GM12878 (cell line): ENCODE results near the gene GRN. TPM values are rescaled to one million over a fixed set of nuclear protein-coding genes. Genes with fewer than 3 reads are reported as not detected.

Experiments
- ATAC-seq: fragments of 200-7000 bp; cut with Tn5 transposase; 3 replicates; pipeline ENCODE4 v1.9.1; 2020; ENCODE audit warnings: mild to moderate bottlenecking, moderate library complexity
- BruUV-seq: library from RNA; stranded (reverse); fragments of 400-500 nt; replicated peaks from 2 replicates; lab custom pipeline; 2021; lab: Mats Ljungman, UMichigan
- CTCF ChIA-PET: fragments of 300-600 bp; sonication (Branson Sonifier 250); formaldehyde crosslinking; extraction: SDS; loops from one replicate; lab custom pipeline; 2021; ENCODE audit warnings: inconsistent platforms; lab: Yijun Ruan, JAX
- POLR2A ChIA-PET: fragments of 350-600 bp; formaldehyde crosslinking; extraction: SDS; loops from one replicate; lab custom pipeline; 2021; ENCODE audit warnings: inconsistent platforms; lab: Charles Lee
- RAD21 ChIA-PET: fragments of 300-600 bp; sonication (Branson Sonifier 250); formaldehyde crosslinking; loops from one replicate; lab custom pipeline; 2023; ENCODE audit warnings: antibody characterized with exemption; ENCODE audit not compliant: unreplicated experiment; lab: Charles Lee
- SMC1A ChIA-PET: fragments of 300-600 bp; sonication (Branson Sonifier 250); formaldehyde crosslinking; loops from one replicate; lab custom pipeline; 2023; ENCODE audit not compliant: unreplicated experiment, uncharacterized antibody; lab: Charles Lee
- DNase-seq: peaks from one replicate; pipeline ENCODE4 v3.0.0-alpha.2; 2011; ENCODE audit warnings: low read depth, low spot score
- FAIRE-seq: peaks from 3 replicates; lab custom pipeline; 2011; peaks lifted over from hg19 to GRCh38; lab: Jason Lieb, UNC
- H2AFZ ChIP-seq: 2 replicates; pipeline ENCODE4 v1.6.0; 2011; ENCODE audit warnings: low read depth, low read length, control low read depth; ENCODE audit not compliant: control insufficient read depth
- H3K27ac ChIP-seq: 2 replicates; pipeline ENCODE4 v1.5.1; 2011; ENCODE audit warnings: control low read depth; ENCODE audit not compliant: control insufficient read depth, insufficient read depth
- H3K27me3 ChIP-seq, 2 experiments: replicated peaks in 1 of 2; 2 replicates each; pipeline versions ENCODE4 v1.6.0 to v1.6.1; 2011; ENCODE audit warnings: low read length in 1 of 2; ENCODE audit not compliant: control insufficient read depth in 2 of 2, insufficient read depth in 2 of 2
- H3K36me3 ChIP-seq, 2 experiments: 2 replicates each; pipeline ENCODE4 v1.5.1; 2011; ENCODE audit warnings: low read length in 1 of 2; ENCODE audit not compliant: control insufficient read depth in 2 of 2, insufficient read depth in 2 of 2
- H3K4me1 ChIP-seq: 2 replicates; pipeline ENCODE4 v1.6.1; 2011; ENCODE audit warnings: mild to moderate bottlenecking, low read length, moderate library complexity, mixed read lengths; ENCODE audit not compliant: control insufficient read depth, insufficient read depth
- H3K4me2 ChIP-seq: 2 replicates; pipeline ENCODE4 v1.6.0; 2011; ENCODE audit warnings: control low read depth; ENCODE audit not compliant: control insufficient read depth, insufficient read depth
- H3K4me3 ChIP-seq: fragments of 200-600 bp; sonication (generic); 2 replicates; pipeline ENCODE4 v1.5.1; 2016
- H3K79me2 ChIP-seq: 2 replicates; pipeline ENCODE4 v1.6.0; 2011; ENCODE audit warnings: low read length; ENCODE audit not compliant: control insufficient read depth, insufficient read depth
- H3K9ac ChIP-seq: 2 replicates; pipeline ENCODE4 v1.8.0; 2011; ENCODE audit warnings: low read length, control low read depth, mixed read lengths; ENCODE audit not compliant: control insufficient read depth, insufficient read depth
- H3K9me3 ChIP-seq: replicated peaks from 3 replicates; pipeline ENCODE4 v1.5.1; 2011; ENCODE audit warnings: mild to moderate bottlenecking, low read length; ENCODE audit not compliant: control insufficient read depth, insufficient read depth
- H4K20me1 ChIP-seq: 2 replicates; pipeline ENCODE4 v1.6.0; 2011; ENCODE audit not compliant: control insufficient read depth, insufficient read depth
- ATF7 ChIP-seq: fragments of 450-650 bp; IDR thresholded peaks from 2 replicates; pipeline ENCODE4 v1.6.1; 2016; ENCODE audit warnings: low read depth, mild to moderate bottlenecking
- EP300 ChIP-seq, 2 experiments: fragments of 150-350 bp in 1 of 2; IDR thresholded peaks; 2 replicates each; pipeline ENCODE4 v1.6.1; 2011 to 2012; ENCODE audit warnings: low read depth in 2 of 2, low read length in 2 of 2, borderline replicate concordance in 1 of 2, improper control_type of control experiment in 1 of 2, inconsistent platforms in 1 of 2; ENCODE audit not compliant: control insufficient read depth in 1 of 2
- ESRRA ChIP-seq: IDR thresholded peaks from 2 replicates; pipeline ENCODE4 v1.6.1; 2012; ENCODE audit warnings: mild to moderate bottlenecking, low read length, improper control_type of control experiment
- FOXM1 ChIP-seq: IDR thresholded peaks from 2 replicates; pipeline ENCODE4 v1.6.1; 2012; ENCODE audit warnings: low read depth, mild to moderate bottlenecking, inconsistent platforms, low read length, moderate library complexity
- IKZF2 ChIP-seq, 2 experiments: fragments of 450-650 bp; IDR thresholded peaks; 2 replicates each; pipeline ENCODE4 v1.6.1; 2017; ENCODE audit warnings: mild to moderate bottlenecking in 2 of 2, moderate library complexity in 2 of 2
- MEF2B ChIP-seq: fragments of 450-650 bp; IDR thresholded peaks from 2 replicates; pipeline ENCODE4 v1.6.1; 2018; ENCODE audit warnings: mild to moderate bottlenecking, moderate library complexity; ENCODE audit not compliant: partially characterized antibody, poor library complexity, severe bottlenecking
- MTA3 ChIP-seq: IDR thresholded peaks from 2 replicates; pipeline ENCODE4 v1.6.1; 2012; ENCODE audit warnings: low read length, inconsistent platforms, borderline replicate concordance
- MYC ChIP-seq: IDR thresholded peaks from 2 replicates; pipeline ENCODE4 v1.6.1; 2011; ENCODE audit warnings: mild to moderate bottlenecking, low read length, moderate library complexity, inconsistent platforms; ENCODE audit not compliant: insufficient read depth, insufficient replicate concordance, insufficient read length, severe bottlenecking
- NFYB ChIP-seq: IDR thresholded peaks from 2 replicates; pipeline ENCODE4 v1.6.1; 2011; ENCODE audit warnings: low read depth, mild to moderate bottlenecking, low read length, improper control_type of control experiment, moderate library complexity; ENCODE audit not compliant: insufficient read depth
- RBBP5 ChIP-seq: fragments of 200-600 bp; sonication (generic); conservative IDR thresholded peaks from 2 replicates; pipeline ENCODE4 v1.6.1; 2016
- RCOR1 ChIP-seq: conservative IDR thresholded peaks from 2 replicates; pipeline ENCODE4 v1.6.1; 2012; ENCODE audit warnings: low read depth, low read length, improper control_type of control experiment
- RELA ChIP-seq: fragments of 450-650 bp; IDR thresholded peaks from 2 replicates; pipeline ENCODE4 v1.8.0; 2014; ENCODE audit warnings: borderline replicate concordance; ENCODE audit not compliant: partially characterized antibody
- STAT1 ChIP-seq: fragments of 450-650 bp; conservative IDR thresholded peaks from 2 replicates; pipeline ENCODE4 v1.6.1; 2014; ENCODE audit warnings: antibody characterized with exemption, mild to moderate bottlenecking
- TCF7 ChIP-seq: IDR thresholded peaks from 2 replicates; pipeline ENCODE4 v1.6.1; 2014; ENCODE audit warnings: antibody characterized with exemption, borderline replicate concordance
- WGBS: methylation state at CpG from one replicate; pipeline ENCODE4 v1.1.6; 2016; ENCODE audit warnings: low lambda C conversion rate; ENCODE audit not compliant: insufficient replicate concordance, insufficient coverage; ENCODE audit errors: missing lambda C conversion rate; 5-methylcytosine and 5-hydroxymethylcytosine counted together
- in situ Hi-C: fragments of 300-500 bp; cut with MboI; formaldehyde crosslinking; loops from 9 replicates; pipeline ENCODE4 v1.14.3; 2018; ENCODE audit warnings: mixed read lengths
- intact Hi-C: fragments of 100-400 bp; cut with micrococcal nuclease; formaldehyde crosslinking; loops from one replicate; pipeline ENCODE4 v1.14.2; 2022; ENCODE audit not compliant: unreplicated experiment
- polyA plus RNA-seq, 11 experiments: library from polyadenylated mRNA; depleted of rRNA in 4 of 11; unstranded in 6 of 11; stranded (reverse) in 5 of 11; fragments of >200 nt; fragmentation: Nextera tagmentation in 4 of 11; fragmentation: Illumina TruSeq in 1 of 11; extraction: Ambion mirVana in 4 of 11; extraction: Trizol in 1 of 11; gene quantifications; 1 replicate in 1 of 11; 2 replicates in 10 of 11; pipeline versions ENCODE4 v1.2.1 to v1.2.3, GENCODE V29; 2011 to 2016; ENCODE audit warnings: inconsistent platforms in 2 of 11, missing spikeins in 2 of 11, low read depth in 1 of 11
- total RNA-seq, 4 experiments: library from RNA; depleted of rRNA in 3 of 4; stranded (reverse); fragments of >200 nt in 3 of 4; fragmentation: Illumina TruSeq in 1 of 4; extraction: Trizol in 1 of 4; gene quantifications; 2 replicates each; pipeline versions ENCODE4 v1.2.1 to v1.2.3, GENCODE V29; 2013 to 2021
- TF ChIP-seq, protein P1 (sequence below): fragments of 450-650 bp; IDR thresholded peaks from 2 replicates; pipeline ENCODE4 v1.6.1; 2017; ENCODE audit warnings: mild to moderate bottlenecking, moderate library complexity
- TF ChIP-seq, protein P2 (sequence below): fragments of 450-650 bp; formaldehyde crosslinking; IDR thresholded peaks from 2 replicates; pipeline ENCODE4 v1.5.0; 2022; ENCODE audit warnings: mild to moderate bottlenecking, missing genetic modification characterization

Gene GRN
- total and polyA plus RNA-seq, 10 of the 15 experiments (the other 5 are each of a cell fraction or from before 2014, with no cell fraction given) = 22.3 to 389 (median 139) TPM

DNA sequence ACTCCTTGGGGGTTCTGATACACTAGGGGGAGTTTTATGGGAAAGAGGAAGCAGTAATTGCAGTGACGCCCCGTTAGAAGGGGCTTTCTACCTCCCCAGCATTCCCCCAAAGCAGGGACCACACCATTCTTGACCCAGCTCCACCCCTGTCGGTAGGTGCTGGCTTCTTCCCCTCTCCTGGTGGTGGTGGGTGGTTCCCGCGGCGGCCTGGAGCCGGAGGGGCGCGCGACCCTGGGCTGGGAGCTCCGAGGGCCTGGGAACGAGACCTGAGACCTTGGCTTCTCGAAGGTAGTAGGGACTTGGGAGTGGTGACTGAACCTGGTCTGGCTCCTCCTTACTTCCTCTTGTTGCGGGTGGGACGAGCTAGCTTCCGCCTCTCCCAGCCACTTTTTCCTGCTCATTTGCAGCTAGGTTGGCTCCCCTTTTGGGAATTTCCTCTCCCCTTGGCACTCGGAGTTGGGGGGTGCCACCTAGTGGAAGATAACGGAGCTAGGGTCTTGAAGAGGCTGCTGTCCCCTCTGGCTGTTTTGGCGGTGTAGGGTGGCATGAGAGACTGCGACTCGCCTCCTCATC lies 438 bp downstream of the GRN start:
- in situ Hi-C loops = no loop called here
- FAIRE-seq = no peak
- peak overlapping the region; percentile 87 for H3K4me3 ChIP-seq
- TF ChIP-seq, protein P1, sequence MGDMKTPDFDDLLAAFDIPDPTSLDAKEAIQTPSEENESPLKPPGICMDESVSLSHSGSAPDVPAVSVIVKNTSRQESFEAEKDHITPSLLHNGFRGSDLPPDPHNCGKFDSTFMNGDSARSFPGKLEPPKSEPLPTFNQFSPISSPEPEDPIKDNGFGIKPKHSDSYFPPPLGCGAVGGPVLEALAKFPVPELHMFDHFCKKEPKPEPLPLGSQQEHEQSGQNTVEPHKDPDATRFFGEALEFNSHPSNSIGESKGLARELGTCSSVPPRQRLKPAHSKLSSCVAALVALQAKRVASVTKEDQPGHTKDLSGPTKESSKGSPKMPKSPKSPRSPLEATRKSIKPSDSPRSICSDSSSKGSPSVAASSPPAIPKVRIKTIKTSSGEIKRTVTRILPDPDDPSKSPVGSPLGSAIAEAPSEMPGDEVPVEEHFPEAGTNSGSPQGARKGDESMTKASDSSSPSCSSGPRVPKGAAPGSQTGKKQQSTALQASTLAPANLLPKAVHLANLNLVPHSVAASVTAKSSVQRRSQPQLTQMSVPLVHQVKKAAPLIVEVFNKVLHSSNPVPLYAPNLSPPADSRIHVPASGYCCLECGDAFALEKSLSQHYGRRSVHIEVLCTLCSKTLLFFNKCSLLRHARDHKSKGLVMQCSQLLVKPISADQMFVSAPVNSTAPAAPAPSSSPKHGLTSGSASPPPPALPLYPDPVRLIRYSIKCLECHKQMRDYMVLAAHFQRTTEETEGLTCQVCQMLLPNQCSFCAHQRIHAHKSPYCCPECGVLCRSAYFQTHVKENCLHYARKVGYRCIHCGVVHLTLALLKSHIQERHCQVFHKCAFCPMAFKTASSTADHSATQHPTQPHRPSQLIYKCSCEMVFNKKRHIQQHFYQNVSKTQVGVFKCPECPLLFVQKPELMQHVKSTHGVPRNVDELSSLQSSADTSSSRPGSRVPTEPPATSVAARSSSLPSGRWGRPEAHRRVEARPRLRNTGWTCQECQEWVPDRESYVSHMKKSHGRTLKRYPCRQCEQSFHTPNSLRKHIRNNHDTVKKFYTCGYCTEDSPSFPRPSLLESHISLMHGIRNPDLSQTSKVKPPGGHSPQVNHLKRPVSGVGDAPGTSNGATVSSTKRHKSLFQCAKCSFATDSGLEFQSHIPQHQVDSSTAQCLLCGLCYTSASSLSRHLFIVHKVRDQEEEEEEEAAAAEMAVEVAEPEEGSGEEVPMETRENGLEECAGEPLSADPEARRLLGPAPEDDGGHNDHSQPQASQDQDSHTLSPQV = no peak
- TF ChIP-seq RBBP5 (no peak), FOXM1 (no peak), EP300 (IDR thresholded peaks at IDR 0.05; ENCODE audit: borderline replicate concordance in 1 of 2, control insufficient read depth in 1 of 2, low read depth in 2 of 2, low read length in 2 of 2) (no peak), TCF7 (no peak), RELA (peak; percentile 34), MYC (no peak), NFYB (no peak), ESRRA (no peak), ATF7 (no peak), MEF2B (no peak), IKZF2 (IDR thresholded peaks at IDR 0.05) (peak; percentile 74 to 77), RCOR1 (no peak), MTA3 (no peak), STAT1 (no peak)
- TF ChIP-seq, protein P2, sequence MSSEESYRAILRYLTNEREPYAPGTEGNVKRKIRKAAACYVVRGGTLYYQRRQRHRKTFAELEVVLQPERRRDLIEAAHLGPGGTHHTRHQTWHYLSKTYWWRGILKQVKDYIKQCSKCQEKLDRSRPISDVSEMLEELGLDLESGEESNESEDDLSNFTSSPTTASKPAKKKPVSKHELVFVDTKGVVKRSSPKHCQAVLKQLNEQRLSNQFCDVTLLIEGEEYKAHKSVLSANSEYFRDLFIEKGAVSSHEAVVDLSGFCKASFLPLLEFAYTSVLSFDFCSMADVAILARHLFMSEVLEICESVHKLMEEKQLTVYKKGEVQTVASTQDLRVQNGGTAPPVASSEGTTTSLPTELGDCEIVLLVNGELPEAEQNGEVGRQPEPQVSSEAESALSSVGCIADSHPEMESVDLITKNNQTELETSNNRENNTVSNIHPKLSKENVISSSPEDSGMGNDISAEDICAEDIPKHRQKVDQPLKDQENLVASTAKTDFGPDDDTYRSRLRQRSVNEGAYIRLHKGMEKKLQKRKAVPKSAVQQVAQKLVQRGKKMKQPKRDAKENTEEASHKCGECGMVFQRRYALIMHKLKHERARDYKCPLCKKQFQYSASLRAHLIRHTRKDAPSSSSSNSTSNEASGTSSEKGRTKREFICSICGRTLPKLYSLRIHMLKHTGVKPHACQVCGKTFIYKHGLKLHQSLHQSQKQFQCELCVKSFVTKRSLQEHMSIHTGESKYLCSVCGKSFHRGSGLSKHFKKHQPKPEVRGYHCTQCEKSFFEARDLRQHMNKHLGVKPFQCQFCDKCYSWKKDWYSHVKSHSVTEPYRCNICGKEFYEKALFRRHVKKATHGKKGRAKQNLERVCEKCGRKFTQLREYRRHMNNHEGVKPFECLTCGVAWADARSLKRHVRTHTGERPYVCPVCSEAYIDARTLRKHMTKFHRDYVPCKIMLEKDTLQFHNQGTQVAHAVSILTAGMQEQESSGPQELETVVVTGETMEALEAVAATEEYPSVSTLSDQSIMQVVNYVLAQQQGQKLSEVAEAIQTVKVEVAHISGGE (CRISPR knock-in tag) = no peak

More for the DNA sequence above, 438 bp downstream of the GRN start:
- CTCF ChIA-PET = interaction anchor here (0.8 to 12.5 kb wide), 24 partner anchors 9 to 235 kb away, joined by 3 to 154 read pairs (median 4); partner anchors contain the start of genes FAM171A2, HROB, SLC25A39 and TMUB2
- peak overlapping the region; percentile 97 for H3K4me2 ChIP-seq
- BruUV-seq = TSS peak; percentile 83
- DNase-seq (no peak), ATAC-seq (peak; percentile 43)
- RAD21 ChIA-PET = interaction anchor here (0.6 to 2.7 kb wide), 18 partner anchors 11 to 800 kb away, joined by 3 to 31 read pairs (median 4); partner anchors contain the start of genes SLC25A39 and TMUB2
- peaks cover 42% of the 10 kb centered on the region for H3K4me1 ChIP-seq
- SMC1A ChIA-PET = interaction anchor here (0.8 to 3.5 kb wide), 13 partner anchors 10 to 401 kb away, joined by 3 to 29 read pairs (median 4); partner anchors contain the start of genes HDAC5, LSM12 and SLC25A39
- H3K36me3 ChIP-seq = peaks cover 6 to 8% of the 10 kb centered on the region in 2 experiments; a peak in 3 of 4 replicates
- under 1% methylated on average over 21 of the region's 21 CpGs for WGBS
- peaks cover 33% of the 10 kb centered on the region for H3K79me2 ChIP-seq
- peak overlapping the region; percentile 13 for H2AFZ ChIP-seq
- no peaks in the 10 kb centered on the region for H4K20me1 ChIP-seq
- POLR2A ChIA-PET = interaction anchor here (0.6 to 2.5 kb wide), 12 partner anchors 11 to 211 kb away, joined by 3 to 16 read pairs (median 4); partner anchors contain the start of genes TMUB2 and UBTF
- no peaks in the 10 kb centered on the region for H3K9me3 ChIP-seq
- peak overlapping the region; percentile 92 for H3K27ac ChIP-seq
- intact Hi-C loops = loop anchor here (5.0 kb wide), 1 partner anchor 143 kb away; no protein-coding TSS in a partner anchor
- no peaks in the 10 kb centered on the region for H3K27me3 ChIP-seq
- peak overlapping the region; percentile 81 for H3K9ac ChIP-seq
